ENCODE measurements around the gene FGF14.

GRCh38 chr13:101868585-101869469 is 533.0 kb downstream of the FGF14 start:
- TF ChIP-seq CTCF (IDR thresholded peaks at IDR 0.05) (no peak), POLR2A (IDR thresholded peaks at IDR 0.05) (no peak), POLR2AphosphoS5 (IDR thresholded peaks at IDR 0.05) (no peak)
